ENCODE measurements around the gene PTGDR.

Gene PTGDR

DNA sequence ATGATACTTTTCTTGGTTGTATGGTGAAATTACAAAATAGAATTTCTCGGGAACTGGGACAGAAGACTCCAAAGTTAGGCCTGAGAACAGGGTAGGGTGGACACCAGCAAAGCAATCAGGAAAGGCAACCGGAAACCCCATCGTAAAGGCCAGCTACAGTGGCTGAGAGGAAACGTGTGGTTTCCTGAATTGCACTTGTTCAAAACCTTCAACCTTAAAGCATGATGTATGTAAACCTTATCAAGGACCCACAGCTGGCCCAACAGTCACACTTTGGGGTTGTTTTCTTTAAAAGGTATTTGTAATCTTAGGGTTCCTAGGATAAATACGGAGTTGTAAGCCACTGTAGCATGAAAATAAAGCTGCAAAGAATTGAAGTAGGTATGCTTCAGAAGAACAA is 2.2 kb upstream of the PTGDR start:
- DNase-seq: no peak

DNA sequence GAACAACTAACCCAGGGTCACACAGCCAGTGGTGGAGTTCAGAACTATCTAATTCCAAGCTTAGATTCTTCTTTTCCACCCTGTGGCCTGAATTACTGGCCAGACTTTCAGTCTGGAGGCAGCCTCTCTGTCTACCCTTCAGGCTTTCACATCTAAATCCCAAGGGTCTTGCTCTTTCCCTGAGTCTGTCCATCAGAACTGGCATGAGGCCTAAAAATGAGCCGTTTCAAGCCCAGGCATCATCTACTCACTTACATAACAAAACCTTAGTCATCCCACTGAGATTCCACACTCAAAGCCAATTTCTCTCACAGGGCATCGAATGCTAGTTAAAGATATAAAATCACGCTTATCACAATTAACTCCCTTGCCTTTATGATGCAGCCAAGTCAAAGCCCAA is 1.3 kb upstream of the PTGDR start:
- DNase-seq: peak; percentile 6

DNA sequence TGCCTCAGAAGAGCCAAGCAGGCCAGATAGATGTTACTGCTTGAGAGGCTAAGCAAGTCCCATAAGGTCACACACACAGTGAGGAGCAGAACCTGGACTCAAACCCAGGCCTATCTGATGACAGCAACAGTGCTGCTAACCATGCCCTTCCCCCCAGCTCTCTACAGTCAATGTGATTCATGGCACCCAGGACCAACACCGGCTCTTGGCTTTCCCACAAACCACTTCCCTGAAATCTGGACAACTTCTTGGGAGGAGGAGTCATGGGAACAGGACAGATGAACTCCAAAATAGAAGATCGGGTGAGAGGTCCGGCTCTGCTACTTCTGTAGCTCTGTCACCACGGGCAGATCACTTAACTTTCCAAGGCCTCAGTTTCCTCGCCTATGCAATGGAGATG is 716 bp upstream of the PTGDR start:
- DNase-seq: no peak

DNA sequence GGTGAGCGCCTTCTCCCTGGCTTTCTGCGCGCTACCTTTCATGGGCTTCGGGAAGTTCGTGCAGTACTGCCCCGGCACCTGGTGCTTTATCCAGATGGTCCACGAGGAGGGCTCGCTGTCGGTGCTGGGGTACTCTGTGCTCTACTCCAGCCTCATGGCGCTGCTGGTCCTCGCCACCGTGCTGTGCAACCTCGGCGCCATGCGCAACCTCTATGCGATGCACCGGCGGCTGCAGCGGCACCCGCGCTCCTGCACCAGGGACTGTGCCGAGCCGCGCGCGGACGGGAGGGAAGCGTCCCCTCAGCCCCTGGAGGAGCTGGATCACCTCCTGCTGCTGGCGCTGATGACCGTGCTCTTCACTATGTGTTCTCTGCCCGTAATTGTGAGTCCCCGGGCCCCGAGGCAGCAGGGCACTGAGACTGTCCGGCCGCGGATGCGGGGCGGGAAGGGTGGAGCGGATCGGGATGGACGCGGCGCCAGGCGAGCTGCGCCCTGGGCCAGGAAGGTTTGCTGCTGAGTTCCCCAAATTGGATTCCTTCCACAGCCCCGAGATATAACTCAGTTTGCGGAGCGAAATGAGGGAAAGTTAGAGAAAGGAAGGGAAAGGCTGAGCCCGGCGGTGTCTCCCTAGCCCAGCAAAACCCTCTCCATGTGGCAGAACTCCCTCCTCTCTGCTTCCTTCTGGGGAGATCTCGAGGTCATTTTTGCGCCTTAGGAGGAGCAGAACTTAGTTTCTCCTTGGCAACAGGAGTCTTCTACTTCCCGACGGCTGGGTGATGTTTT is 972 bp downstream of the PTGDR start:
- DNase-seq: peak; percentile 42

GRCh38 chr14:52269100-52269499 is 1.6 kb downstream of the PTGDR start:
- no peak for DNase-seq

- DNase-seq: no peak
Observed at GRCh38 chr14:52269982-52270381, 2.5 kb downstream of the PTGDR start.

- DNase-seq: no peak
Observed at GRCh38 chr14:52271538-52271937, 4.0 kb downstream of the PTGDR start.

DNA sequence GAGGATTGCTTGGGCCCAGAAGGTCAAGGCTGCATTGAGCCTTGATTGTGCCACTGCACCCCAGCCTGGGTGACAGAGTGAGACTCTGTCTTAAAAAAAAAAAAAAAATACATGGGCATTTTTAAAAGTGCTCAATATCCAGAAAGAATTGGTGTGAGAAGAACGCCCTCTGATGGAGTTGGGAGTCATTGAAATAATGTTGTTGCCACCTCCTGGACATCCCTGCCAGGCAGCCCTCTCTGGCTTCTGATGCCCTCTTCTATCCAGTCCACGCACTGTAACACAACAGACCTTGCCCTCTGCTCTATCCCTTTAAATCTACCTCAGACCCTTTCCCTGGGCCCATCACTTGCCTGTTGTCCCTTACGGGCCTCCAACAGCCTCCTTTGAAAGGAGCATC is 4.9 kb downstream of the PTGDR start:
- peak; percentile 45 for DNase-seq

GRCh38 chr14:52275372-52275771 is 7.9 kb downstream of the PTGDR start:
- no peak for DNase-seq

DNA sequence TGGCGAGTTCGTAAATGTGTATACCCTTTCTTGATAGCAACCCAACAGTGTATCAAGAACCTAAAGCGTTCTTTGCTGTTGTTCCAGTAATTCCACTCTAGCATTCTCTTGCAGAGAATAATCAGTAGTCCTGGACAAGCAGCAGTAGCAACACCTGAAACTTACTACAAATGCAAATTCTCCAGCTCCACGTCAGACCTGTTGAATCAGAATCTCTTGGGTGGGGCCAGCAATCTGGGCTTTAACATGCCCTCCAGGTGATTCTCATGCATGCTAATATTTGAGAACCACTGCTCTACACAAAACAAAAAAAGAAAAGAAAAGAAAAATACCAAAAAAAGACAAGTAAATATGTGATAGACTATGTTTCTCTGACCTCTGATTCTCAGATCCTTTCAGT is 10.1 kb downstream of the PTGDR start:
- no peak for DNase-seq

GRCh38 chr14:52279408-52279807 is 11.9 kb downstream of the PTGDR start:
- DNase-seq: peak; percentile 46

GRCh38 chr14:52283099-52283498 is 15.6 kb downstream of the PTGDR start:
- no peak for DNase-seq

DNA sequence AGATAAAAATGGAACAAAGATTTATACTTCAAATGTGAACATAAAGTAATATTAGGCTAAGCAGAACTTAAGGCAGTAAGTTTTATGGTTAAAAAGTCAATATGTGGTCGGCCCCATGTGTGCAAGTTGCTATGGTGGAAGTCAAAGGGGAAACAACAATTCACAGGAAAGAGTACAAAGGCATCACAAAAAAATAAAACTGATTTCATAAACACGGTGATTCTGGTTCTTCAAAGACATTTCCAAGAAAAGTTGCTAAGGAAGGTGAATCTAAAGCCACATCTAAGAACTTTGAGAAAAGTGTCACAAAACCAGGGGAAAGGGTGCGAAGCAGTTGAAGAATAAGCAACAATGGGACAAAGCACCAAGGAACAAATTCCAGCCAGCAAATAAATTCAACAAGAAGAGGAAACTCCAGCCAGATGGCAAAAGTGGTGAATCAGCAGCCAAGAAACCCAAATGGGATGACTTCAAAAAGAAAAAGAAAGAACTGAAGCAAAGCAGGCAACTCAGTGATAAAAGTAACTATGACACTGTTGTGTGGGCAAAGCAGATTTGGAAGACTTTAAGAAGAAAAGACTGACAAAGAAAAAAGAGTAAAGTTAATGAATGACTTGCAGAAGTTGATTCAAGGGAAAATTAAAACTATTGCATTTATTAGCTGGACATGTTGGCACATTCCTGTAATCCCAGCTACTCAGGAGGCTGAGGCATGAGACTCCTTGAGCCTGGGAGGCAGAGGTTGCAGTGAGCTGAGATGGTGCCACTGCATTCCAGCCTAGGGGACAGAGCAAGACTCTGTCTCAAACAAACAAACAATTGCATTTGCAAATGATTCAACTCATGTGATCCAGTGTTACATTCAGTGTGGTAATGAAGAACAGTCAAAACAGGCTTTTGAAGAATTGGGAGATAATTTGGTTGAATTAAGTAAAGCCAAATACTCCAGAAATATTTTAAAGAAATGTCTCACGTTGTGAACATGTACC is 19.5 kb downstream of the PTGDR start:
- no peak for DNase-seq

GRCh38 chr14:52296378-52296777 is 28.9 kb downstream of the PTGDR start:
- no peak for DNase-seq

DNA sequence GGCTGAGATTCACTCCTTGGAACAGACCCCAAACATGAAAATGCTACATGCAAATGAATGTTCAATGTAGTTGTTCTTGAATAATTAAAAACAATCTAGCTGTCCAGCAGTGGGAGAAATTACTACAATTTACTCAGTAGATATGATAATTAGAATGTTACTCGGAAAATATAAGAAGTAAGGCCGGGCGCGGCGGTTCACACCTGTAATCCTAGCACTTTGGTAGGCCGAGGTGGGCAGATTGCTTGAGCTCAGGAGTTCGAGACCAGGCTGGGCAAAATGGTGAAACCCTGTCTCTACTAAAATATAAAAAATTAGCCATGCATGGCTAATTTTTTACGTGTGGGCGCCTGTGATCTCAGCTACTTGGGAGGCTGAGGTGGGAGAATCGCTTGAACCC is 31.3 kb downstream of the PTGDR start:
- no peak for DNase-seq

DNA sequence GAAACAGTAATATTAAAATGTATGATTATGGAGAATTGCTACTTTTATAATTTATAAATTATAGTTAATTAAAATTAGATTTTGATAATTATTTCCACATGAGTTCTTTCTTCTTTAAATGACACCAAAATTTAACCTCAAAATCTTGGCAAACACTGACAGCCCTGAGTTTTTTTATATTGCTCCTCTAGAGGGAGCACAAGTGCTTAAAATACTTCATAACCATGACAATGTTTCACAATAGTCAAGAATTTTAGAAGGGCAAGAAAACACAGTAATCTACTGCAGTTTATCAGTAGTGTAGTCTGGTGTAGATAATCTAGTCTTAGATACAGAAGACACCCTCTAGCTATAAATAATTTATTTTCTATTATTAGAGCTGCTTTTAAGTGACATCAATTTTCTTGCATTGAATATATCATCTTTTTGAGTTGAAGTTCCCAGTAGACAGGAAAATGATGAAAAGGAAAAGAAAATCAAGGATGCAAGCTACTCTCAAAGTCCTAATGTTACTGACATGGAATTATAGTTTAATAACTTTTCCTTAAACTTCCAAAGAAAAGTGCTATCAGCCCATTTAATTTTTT is 32.3 kb downstream of the PTGDR start:
- DNase-seq: peak; percentile 62

GRCh38 chr14:52303236-52303635 is 35.7 kb downstream of the PTGDR start:
- DNase-seq: no peak

DNA sequence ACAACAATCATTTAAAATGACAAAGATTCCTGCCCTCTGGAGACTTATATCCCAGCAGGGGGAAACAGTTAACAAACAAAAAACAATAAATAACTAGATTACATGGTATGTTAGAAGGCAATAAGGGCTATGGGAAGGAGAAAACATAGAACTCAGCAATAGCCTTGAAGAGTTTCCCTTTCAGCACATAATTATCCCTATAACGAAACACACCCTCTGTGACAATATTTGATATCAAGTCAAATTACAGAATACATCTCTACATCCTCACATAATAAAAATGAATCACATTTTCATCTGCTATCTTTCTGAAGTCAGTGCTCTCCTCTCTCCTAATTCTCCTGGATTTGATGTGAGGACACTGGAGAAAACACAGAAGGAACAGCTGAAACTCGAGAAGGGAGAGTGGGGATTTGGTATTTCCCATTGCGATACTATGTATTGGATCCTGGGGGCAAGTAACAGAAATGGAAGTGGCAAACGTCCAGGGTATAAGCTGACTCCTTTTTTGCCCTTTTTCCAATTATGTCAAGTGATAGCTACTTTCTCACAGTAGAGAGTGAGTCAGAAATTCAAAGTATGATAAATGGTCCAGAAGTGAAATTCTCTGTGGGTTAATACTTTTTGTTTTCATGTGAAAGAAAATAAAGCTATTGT is 36.9 kb downstream of the PTGDR start:
- DNase-seq: no peak

DNA sequence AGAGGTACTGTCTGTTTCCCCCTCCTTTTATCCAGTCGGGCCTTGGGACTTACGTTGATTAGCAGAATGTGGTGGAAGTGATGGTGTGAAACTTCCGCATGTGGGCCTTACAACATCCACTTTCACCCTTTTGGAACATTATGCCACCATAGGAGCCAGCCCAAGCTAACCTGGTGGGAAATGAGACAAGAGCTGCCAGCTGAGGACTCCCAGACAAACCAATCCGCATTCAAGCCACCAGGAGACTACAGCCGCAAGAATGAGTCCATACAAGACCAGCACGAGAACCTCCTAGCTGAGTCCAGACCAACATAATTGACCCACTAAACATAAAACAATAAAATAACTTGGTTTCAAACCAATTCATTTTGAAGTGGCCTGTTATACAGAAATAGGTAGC is 37.5 kb downstream of the PTGDR start:
- DNase-seq: no peak

- peak; percentile 10 for DNase-seq
Observed at GRCh38 chr14:52307376-52307775, 39.9 kb downstream of the PTGDR start.

DNA sequence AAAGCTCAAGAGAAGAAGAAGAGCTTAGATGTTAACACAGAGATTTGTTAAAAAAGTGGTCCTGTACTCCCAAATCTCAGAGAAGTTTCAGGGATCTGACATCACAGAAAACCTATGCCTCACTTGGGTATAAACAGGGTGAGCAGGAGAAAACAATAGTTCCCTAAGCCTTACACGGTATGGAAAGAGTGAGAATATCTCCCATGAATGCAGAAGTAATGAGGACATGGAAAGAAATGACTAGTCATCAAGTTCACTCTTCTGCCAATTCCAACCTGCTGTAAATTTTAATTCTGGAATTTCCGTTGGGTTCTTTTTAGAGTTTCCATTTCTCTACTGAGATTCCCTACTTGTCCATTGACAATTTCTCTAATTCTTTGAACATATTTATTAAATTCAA is 40.4 kb downstream of the PTGDR start:
- no peak for DNase-seq

DNA sequence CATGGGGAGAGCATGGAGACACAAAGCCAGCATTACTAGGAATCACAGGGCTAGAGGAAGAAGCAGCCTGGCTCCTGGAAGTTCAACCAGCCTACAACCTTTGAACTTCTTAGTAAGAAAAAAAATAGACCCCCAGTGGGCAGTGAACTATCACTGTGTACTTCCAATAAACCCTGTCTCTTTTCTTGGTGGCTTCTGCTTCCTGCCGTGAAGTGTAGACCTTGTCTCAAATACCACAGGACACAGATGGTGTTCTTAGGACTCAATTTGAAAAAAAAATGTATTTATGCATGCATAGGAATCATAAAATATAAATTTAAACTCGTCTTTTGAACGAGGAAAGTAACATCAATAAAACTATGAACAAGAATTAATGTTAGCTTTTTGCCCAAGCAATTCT is 43.0 kb downstream of the PTGDR start:
- no peak for DNase-seq

- no peak for DNase-seq
Observed at GRCh38 chr14:52312931-52313355, 45.4 kb downstream of the PTGDR start.

Data from NCI-H69 (cell line).